Smooth muscle cell (in vitro differentiated cells): ENCODE results near the gene ATP10D. TPM values are rescaled to one million over a fixed set of nuclear protein-coding genes. Genes with fewer than 3 reads are reported as not detected.
A peak's percentile ranks its signal among the peaks of the same experiment; 100 is the strongest.

Experiments used
- DNase-seq: peaks from one replicate; lab custom pipeline; 2025; ENCODE audit not compliant: unreplicated experiment; lab: John Stamatoyannopoulos, UW
- H2AFZ ChIP-seq: fragments of 200-600 bp; sonication (generic); 2 replicates; pipeline ENCODE4 v1.6.0; 2016; ENCODE audit warnings: antibody characterized with exemption, low read depth, mild to moderate bottlenecking
- H3F3A ChIP-seq: fragments of 200-600 bp; sonication (generic); 2 replicates; pipeline ENCODE4 v1.6.0; 2017; ENCODE audit warnings: antibody characterized with exemption, low read depth
- H3K27ac ChIP-seq: fragments of 200-600 bp; sonication (generic); 2 replicates; pipeline ENCODE4 v1.5.1; 2016; ENCODE audit warnings: low read depth, mild to moderate bottlenecking
- H3K27me3 ChIP-seq: fragments of 200-600 bp; sonication (generic); 2 replicates; pipeline ENCODE4 v1.6.1; 2016; ENCODE audit warnings: low read depth, mild to moderate bottlenecking
- H3K36me3 ChIP-seq: fragments of 200-600 bp; sonication (generic); 2 replicates; pipeline ENCODE4 v1.5.1; 2016; ENCODE audit warnings: low read depth
- H3K4me1 ChIP-seq: fragments of 200-600 bp; sonication (generic); 2 replicates; pipeline ENCODE4 v1.5.1; 2016; ENCODE audit warnings: low read depth
- H3K4me2 ChIP-seq: fragments of 200-600 bp; sonication (generic); 2 replicates; pipeline ENCODE4 v1.6.0; 2016; ENCODE audit warnings: mild to moderate bottlenecking
- H3K4me3 ChIP-seq: fragments of 200-600 bp; sonication (generic); 2 replicates; pipeline ENCODE4 v1.5.1; 2016; ENCODE audit warnings: mild to moderate bottlenecking
- H3K79me2 ChIP-seq: fragments of 200-600 bp; sonication (generic); 2 replicates; pipeline ENCODE4 v1.6.0; 2016; ENCODE audit warnings: low read depth, mild to moderate bottlenecking
- H3K9ac ChIP-seq: fragments of 200-600 bp; sonication (generic); 2 replicates; pipeline ENCODE4 v1.6.0; 2016; ENCODE audit warnings: low read depth
- H3K9me3 ChIP-seq: fragments of 200-600 bp; sonication (generic); replicated peaks from 2 replicates; pipeline ENCODE4 v1.5.1; 2016; ENCODE audit warnings: low read depth
- H4K20me1 ChIP-seq: fragments of 200-600 bp; sonication (generic); 2 replicates; pipeline ENCODE4 v1.6.0; 2016; ENCODE audit warnings: low read depth
- CTCF ChIP-seq: fragments of 200-600 bp; sonication (generic); IDR thresholded peaks from 2 replicates; pipeline ENCODE4 v1.5.1; 2017; ENCODE audit warnings: borderline replicate concordance, mild to moderate bottlenecking, antibody characterized with exemption; ENCODE audit not compliant: insufficient read depth, poor library complexity, severe bottlenecking
- WGBS: methylation state at CpG from one replicate; pipeline ENCODE4 v1.1.7; 2016; ENCODE audit warnings: low lambda C conversion rate; 5-methylcytosine and 5-hydroxymethylcytosine counted together
- polyA plus RNA-seq: library from polyadenylated mRNA; unstranded; fragments of >200 nt; fragmentation: Nextera tagmentation; extraction: Ambion mirVana; gene quantifications from 2 replicates; pipeline ENCODE4 v1.2.1, GENCODE V29; 2016
- total RNA-seq: library from RNA; depleted of rRNA; stranded (reverse); fragments of >200 nt; gene quantifications from 2 replicates; pipeline ENCODE4 v1.2.3, GENCODE V29; 2014

Gene ATP10D
- total and polyA plus RNA-seq, 2 experiments from 2014 or later: 8.6 to 28.4 TPM

GRCh38 chr4:47471064-47471463 lies 14.0 kb upstream of the ATP10D start:
- Histone ChIP-seq H4K20me1 (no peaks in the 10 kb centered on the region), H3K9ac (no peak overlapping the region), H3K27ac (no peak overlapping the region), H3F3A (no peaks in the 10 kb centered on the region), H3K27me3 (no peaks in the 10 kb centered on the region), H3K4me2 (no peak overlapping the region), H3K79me2 (no peaks in the 10 kb centered on the region), H3K36me3 (no peaks in the 10 kb centered on the region), H3K4me1 (peaks cover 11% of the 10 kb centered on the region), H2AFZ (peak overlapping the region; percentile 47), H3K9me3 (no peaks in the 10 kb centered on the region), H3K4me3 (no peak overlapping the region)
- 45% methylated on average over 4 of the region's 4 CpGs for WGBS
- no peak for DNase-seq
- TF ChIP-seq CTCF: no peak

- H2AFZ ChIP-seq: no peak overlapping the region
- DNase-seq: no peak
- 62% methylated on average over 2 of the region's 2 CpGs for WGBS
Observed at GRCh38 chr4:47471591-47471990, 13.5 kb upstream of the ATP10D start.

GRCh38 chr4:47473141-47473750 lies 11.8 kb upstream of the ATP10D start:
- DNase-seq: no peak
- H3K27me3 ChIP-seq: no peaks in the 10 kb centered on the region
- H4K20me1 ChIP-seq: no peaks in the 10 kb centered on the region
- TF ChIP-seq CTCF: no peak
- H3K79me2 ChIP-seq: no peaks in the 10 kb centered on the region
- no peak overlapping the region for H3K4me3 ChIP-seq
- WGBS: 71% methylated on average over 3 of the region's 3 CpGs
- peaks cover 11% of the 10 kb centered on the region for H3K4me1 ChIP-seq
- H3F3A ChIP-seq: no peaks in the 10 kb centered on the region
- no peaks in the 10 kb centered on the region for H3K9me3 ChIP-seq
- H3K36me3 ChIP-seq: no peaks in the 10 kb centered on the region
- no peak overlapping the region for H3K9ac ChIP-seq
- no peak overlapping the region for H3K27ac ChIP-seq
- no peak overlapping the region for H2AFZ ChIP-seq
- H3K4me2 ChIP-seq: no peak overlapping the region

More at GRCh38 chr4:47471591-47471990, 13.5 kb upstream of the ATP10D start:
- Histone ChIP-seq H3K4me3 (no peak overlapping the region), H3F3A (no peaks in the 10 kb centered on the region), H3K36me3 (no peaks in the 10 kb centered on the region), H3K4me2 (no peak overlapping the region), H3K4me1 (peaks cover 11% of the 10 kb centered on the region), H4K20me1 (no peaks in the 10 kb centered on the region), H3K9ac (no peak overlapping the region), H3K9me3 (no peaks in the 10 kb centered on the region), H3K79me2 (no peaks in the 10 kb centered on the region), H3K27me3 (no peaks in the 10 kb centered on the region), H3K27ac (no peak overlapping the region)
- TF ChIP-seq CTCF: no peak

- no peak overlapping the region for H3K27ac ChIP-seq
- no peak overlapping the region for H3K4me2 ChIP-seq
- H3K4me1 ChIP-seq: peaks cover 11% of the 10 kb centered on the region
- H2AFZ ChIP-seq: no peak overlapping the region
- TF ChIP-seq CTCF: no peak
- no peaks in the 10 kb centered on the region for H4K20me1 ChIP-seq
- no peaks in the 10 kb centered on the region for H3F3A ChIP-seq
- no peaks in the 10 kb centered on the region for H3K27me3 ChIP-seq
- no peak overlapping the region for H3K4me3 ChIP-seq
- H3K9ac ChIP-seq: no peak overlapping the region
- no peaks in the 10 kb centered on the region for H3K79me2 ChIP-seq
- H3K36me3 ChIP-seq: no peaks in the 10 kb centered on the region
- WGBS: 88% methylated on average over 4 of the region's 4 CpGs
- H3K9me3 ChIP-seq: no peaks in the 10 kb centered on the region
- DNase-seq: no peak
Observed at GRCh38 chr4:47474799-47475198, 10.3 kb upstream of the ATP10D start.
